HEK293 (cell line): ENCODE results near the gene PSAP.

Experiments used
- GLIS2 ChIP-seq: fragments of 450-650 bp; formaldehyde crosslinking; IDR thresholded peaks from 2 replicates; pipeline ENCODE4 v1.5.1; 2016; ENCODE audit warnings: missing biosample characterization, missing genetic modification characterization
- KLF8 ChIP-seq: fragments of 450-650 bp; formaldehyde crosslinking; IDR thresholded peaks from 2 replicates; pipeline ENCODE4 v1.5.1; 2016; ENCODE audit warnings: missing biosample characterization, missing genetic modification characterization
- MYNN ChIP-seq: fragments of 450-650 bp; formaldehyde crosslinking; IDR thresholded peaks from 2 replicates; pipeline ENCODE4 v1.5.1; 2016; ENCODE audit warnings: missing biosample characterization, missing genetic modification characterization, borderline replicate concordance
- OVOL3 ChIP-seq: fragments of 450-650 bp; formaldehyde crosslinking; IDR thresholded peaks from 2 replicates; pipeline ENCODE4 v1.5.1; 2016; ENCODE audit warnings: missing biosample characterization, missing genetic modification characterization
- RBAK ChIP-seq: fragments of 450-650 bp; formaldehyde crosslinking; IDR thresholded peaks from 2 replicates; pipeline ENCODE4 v1.5.1; 2016; ENCODE audit warnings: missing biosample characterization, missing genetic modification characterization
- ZBTB17 ChIP-seq: fragments of 450-650 bp; formaldehyde crosslinking; IDR thresholded peaks from 2 replicates; pipeline ENCODE4 v1.5.1; 2016; ENCODE audit warnings: missing biosample characterization, missing genetic modification characterization
- ZBTB7A ChIP-seq: fragments of 450-650 bp; formaldehyde crosslinking; IDR thresholded peaks from 2 replicates; pipeline ENCODE4 v1.5.1; 2016; ENCODE audit warnings: low read depth, missing biosample characterization, missing genetic modification characterization
- ZIC2 ChIP-seq: fragments of 450-650 bp; formaldehyde crosslinking; IDR thresholded peaks from 2 replicates; pipeline ENCODE4 v1.5.1; 2016; ENCODE audit warnings: missing biosample characterization, missing genetic modification characterization
- ZNF10 ChIP-seq: fragments of 450-650 bp; formaldehyde crosslinking; IDR thresholded peaks from 2 replicates; pipeline ENCODE4 v1.5.1; 2017; ENCODE audit warnings: missing biosample characterization, missing genetic modification characterization
- ZNF175 ChIP-seq: fragments of 450-650 bp; formaldehyde crosslinking; IDR thresholded peaks from 2 replicates; pipeline ENCODE4 v1.5.1; 2016; ENCODE audit warnings: missing biosample characterization, missing genetic modification characterization
- ZNF2 ChIP-seq: fragments of 450-650 bp; formaldehyde crosslinking; IDR thresholded peaks from 2 replicates; pipeline ENCODE4 v1.5.1; 2016; ENCODE audit warnings: missing biosample characterization, missing genetic modification characterization
- ZNF239 ChIP-seq: fragments of 450-650 bp; formaldehyde crosslinking; IDR thresholded peaks from 2 replicates; pipeline ENCODE4 v1.5.1; 2016; ENCODE audit warnings: missing biosample characterization, missing genetic modification characterization
- ZNF24 ChIP-seq: fragments of 450-650 bp; formaldehyde crosslinking; IDR thresholded peaks from 2 replicates; pipeline ENCODE4 v1.5.1; 2016; ENCODE audit warnings: missing biosample characterization, missing genetic modification characterization
- ZNF324 ChIP-seq: fragments of 450-650 bp; formaldehyde crosslinking; IDR thresholded peaks from 2 replicates; pipeline ENCODE4 v1.5.1; 2016; ENCODE audit warnings: missing biosample characterization, missing genetic modification characterization
- ZNF558 ChIP-seq: fragments of 450-650 bp; formaldehyde crosslinking; IDR thresholded peaks from 2 replicates; pipeline ENCODE4 v1.5.1; 2016; ENCODE audit warnings: missing biosample characterization, missing genetic modification characterization
- ZNF571 ChIP-seq: fragments of 450-650 bp; formaldehyde crosslinking; IDR thresholded peaks from 2 replicates; pipeline ENCODE4 v1.5.0; 2017; ENCODE audit warnings: missing biosample characterization, missing genetic modification characterization
- ZNF600 ChIP-seq: fragments of 450-650 bp; formaldehyde crosslinking; IDR thresholded peaks from 2 replicates; pipeline ENCODE4 v1.5.1; 2016; ENCODE audit warnings: missing biosample characterization, missing genetic modification characterization
- ZNF610 ChIP-seq: fragments of 450-650 bp; formaldehyde crosslinking; IDR thresholded peaks from 2 replicates; pipeline ENCODE4 v1.5.1; 2016; ENCODE audit warnings: missing biosample characterization, missing genetic modification characterization, borderline replicate concordance
- ZNF660 ChIP-seq: fragments of 450-650 bp; IDR thresholded peaks from 2 replicates; pipeline ENCODE4 v1.5.1; 2018; ENCODE audit warnings: missing biosample characterization, mild to moderate bottlenecking, missing genetic modification characterization
- ZXDB ChIP-seq: fragments of 450-650 bp; formaldehyde crosslinking; IDR thresholded peaks from 2 replicates; pipeline ENCODE4 v1.5.1; 2016; ENCODE audit warnings: missing biosample characterization, missing genetic modification characterization
- TF ChIP-seq, protein P1 (sequence below): fragments of 450-650 bp; formaldehyde crosslinking; IDR thresholded peaks from 2 replicates; pipeline ENCODE4 v1.5.1; 2016; ENCODE audit warnings: missing biosample characterization, missing genetic modification characterization, borderline replicate concordance
- TF ChIP-seq, protein P2 (sequence below): fragments of 450-650 bp; formaldehyde crosslinking; IDR thresholded peaks from 2 replicates; pipeline ENCODE4 v1.5.1; 2016; ENCODE audit warnings: missing biosample characterization, missing genetic modification characterization
- TF ChIP-seq, protein P3 (sequence below): fragments of 450-650 bp; formaldehyde crosslinking; IDR thresholded peaks from 2 replicates; pipeline ENCODE4 v1.5.1; 2016; ENCODE audit warnings: missing biosample characterization, missing genetic modification characterization
- TF ChIP-seq, protein P4 (sequence below): fragments of 450-650 bp; formaldehyde crosslinking; IDR thresholded peaks from 2 replicates; pipeline ENCODE4 v1.5.1; 2016; ENCODE audit warnings: missing biosample characterization, missing genetic modification characterization
- TF ChIP-seq, protein P5 (sequence below): fragments of 450-650 bp; formaldehyde crosslinking; IDR thresholded peaks from 2 replicates; pipeline ENCODE4 v1.5.1; 2016; ENCODE audit warnings: missing biosample characterization, missing genetic modification characterization
- TF ChIP-seq, protein P6 (sequence below): fragments of 450-650 bp; formaldehyde crosslinking; IDR thresholded peaks from 2 replicates; pipeline ENCODE4 v1.5.1; 2016; ENCODE audit warnings: missing biosample characterization, missing genetic modification characterization

The PSAP gene

DNA sequence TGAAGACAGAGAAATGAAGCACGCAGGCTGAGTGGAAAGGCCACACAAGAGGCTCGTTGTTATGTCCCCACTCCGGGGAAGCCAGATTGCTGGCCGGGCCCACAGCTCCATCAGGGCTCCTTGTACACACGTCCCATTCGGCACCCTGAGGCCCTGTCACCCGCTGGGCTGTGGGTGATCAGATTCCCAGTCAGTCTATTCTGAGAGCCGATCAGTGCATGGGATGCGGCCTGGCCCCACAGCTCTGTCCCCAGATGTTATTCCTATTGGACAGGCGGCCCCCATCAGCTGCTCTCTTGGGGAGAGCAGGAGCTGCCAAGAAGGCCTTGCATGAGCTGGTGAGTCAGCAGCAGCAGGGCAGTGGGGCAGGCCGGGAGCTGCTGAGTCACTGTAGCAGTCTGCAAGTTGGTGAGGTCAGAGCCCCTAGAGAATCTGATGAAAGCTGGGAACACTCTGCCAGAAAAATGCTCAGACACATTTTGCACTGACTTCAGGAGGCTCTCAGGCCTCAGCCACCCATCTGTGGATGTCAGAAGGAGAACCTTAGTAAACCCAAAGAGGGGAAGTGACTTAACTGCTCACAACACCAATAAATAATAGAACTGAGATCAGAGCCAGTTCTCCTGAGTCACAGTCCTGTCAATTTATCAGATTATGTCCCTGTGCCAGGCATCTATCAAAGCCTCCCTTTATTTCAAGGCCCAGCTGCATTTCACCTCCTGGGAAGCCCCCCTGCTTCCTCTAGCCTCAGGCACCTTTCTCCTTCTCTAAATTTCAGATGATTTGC lies 9.4 kb upstream of the PSAP start (continued):
- TF ChIP-seq, protein P1, sequence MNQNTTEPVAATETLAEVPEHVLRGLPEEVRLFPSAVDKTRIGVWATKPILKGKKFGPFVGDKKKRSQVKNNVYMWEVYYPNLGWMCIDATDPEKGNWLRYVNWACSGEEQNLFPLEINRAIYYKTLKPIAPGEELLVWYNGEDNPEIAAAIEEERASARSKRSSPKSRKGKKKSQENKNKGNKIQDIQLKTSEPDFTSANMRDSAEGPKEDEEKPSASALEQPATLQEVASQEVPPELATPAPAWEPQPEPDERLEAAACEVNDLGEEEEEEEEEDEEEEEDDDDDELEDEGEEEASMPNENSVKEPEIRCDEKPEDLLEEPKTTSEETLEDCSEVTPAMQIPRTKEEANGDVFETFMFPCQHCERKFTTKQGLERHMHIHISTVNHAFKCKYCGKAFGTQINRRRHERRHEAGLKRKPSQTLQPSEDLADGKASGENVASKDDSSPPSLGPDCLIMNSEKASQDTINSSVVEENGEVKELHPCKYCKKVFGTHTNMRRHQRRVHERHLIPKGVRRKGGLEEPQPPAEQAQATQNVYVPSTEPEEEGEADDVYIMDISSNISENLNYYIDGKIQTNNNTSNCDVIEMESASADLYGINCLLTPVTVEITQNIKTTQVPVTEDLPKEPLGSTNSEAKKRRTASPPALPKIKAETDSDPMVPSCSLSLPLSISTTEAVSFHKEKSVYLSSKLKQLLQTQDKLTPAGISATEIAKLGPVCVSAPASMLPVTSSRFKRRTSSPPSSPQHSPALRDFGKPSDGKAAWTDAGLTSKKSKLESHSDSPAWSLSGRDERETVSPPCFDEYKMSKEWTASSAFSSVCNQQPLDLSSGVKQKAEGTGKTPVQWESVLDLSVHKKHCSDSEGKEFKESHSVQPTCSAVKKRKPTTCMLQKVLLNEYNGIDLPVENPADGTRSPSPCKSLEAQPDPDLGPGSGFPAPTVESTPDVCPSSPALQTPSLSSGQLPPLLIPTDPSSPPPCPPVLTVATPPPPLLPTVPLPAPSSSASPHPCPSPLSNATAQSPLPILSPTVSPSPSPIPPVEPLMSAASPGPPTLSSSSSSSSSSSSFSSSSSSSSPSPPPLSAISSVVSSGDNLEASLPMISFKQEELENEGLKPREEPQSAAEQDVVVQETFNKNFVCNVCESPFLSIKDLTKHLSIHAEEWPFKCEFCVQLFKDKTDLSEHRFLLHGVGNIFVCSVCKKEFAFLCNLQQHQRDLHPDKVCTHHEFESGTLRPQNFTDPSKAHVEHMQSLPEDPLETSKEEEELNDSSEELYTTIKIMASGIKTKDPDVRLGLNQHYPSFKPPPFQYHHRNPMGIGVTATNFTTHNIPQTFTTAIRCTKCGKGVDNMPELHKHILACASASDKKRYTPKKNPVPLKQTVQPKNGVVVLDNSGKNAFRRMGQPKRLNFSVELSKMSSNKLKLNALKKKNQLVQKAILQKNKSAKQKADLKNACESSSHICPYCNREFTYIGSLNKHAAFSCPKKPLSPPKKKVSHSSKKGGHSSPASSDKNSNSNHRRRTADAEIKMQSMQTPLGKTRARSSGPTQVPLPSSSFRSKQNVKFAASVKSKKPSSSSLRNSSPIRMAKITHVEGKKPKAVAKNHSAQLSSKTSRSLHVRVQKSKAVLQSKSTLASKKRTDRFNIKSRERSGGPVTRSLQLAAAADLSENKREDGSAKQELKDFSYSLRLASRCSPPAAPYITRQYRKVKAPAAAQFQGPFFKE (tag by site-specific recombination), result no peak
- TF ChIP-seq ZNF610 (tag by site-specific recombination) (no peak), ZNF558 (peak; percentile 89), ZBTB7A (tag by site-specific recombination) (no peak), ZBTB17 (tag by site-specific recombination) (peak; percentile 97), ZNF10 (peak; percentile 67; the same call in 1 of the 2 replicates), ZNF2 (tag by site-specific recombination) (peak; percentile 75; the same call in 1 of the 2 replicates), ZNF600 (tag by site-specific recombination) (peak; percentile 98), ZNF24 (peak; percentile 95), GLIS2 (peak; percentile 91), ZNF175 (tag by site-specific recombination) (no peak), OVOL3 (no peak), ZNF660 (tag by site-specific recombination) (peak; percentile 96), ZNF571 (tag by site-specific recombination) (no peak), RBAK (peak; percentile 75; the same call in 1 of the 2 replicates), ZXDB (tag by site-specific recombination) (peak; percentile 81), ZNF324 (peak; percentile 93), KLF8 (peak; percentile 72), ZNF239 (tag by site-specific recombination) (no peak), ZIC2 (peak; percentile 90), MYNN (tag by site-specific recombination) (no peak)
- TF ChIP-seq, protein P2, sequence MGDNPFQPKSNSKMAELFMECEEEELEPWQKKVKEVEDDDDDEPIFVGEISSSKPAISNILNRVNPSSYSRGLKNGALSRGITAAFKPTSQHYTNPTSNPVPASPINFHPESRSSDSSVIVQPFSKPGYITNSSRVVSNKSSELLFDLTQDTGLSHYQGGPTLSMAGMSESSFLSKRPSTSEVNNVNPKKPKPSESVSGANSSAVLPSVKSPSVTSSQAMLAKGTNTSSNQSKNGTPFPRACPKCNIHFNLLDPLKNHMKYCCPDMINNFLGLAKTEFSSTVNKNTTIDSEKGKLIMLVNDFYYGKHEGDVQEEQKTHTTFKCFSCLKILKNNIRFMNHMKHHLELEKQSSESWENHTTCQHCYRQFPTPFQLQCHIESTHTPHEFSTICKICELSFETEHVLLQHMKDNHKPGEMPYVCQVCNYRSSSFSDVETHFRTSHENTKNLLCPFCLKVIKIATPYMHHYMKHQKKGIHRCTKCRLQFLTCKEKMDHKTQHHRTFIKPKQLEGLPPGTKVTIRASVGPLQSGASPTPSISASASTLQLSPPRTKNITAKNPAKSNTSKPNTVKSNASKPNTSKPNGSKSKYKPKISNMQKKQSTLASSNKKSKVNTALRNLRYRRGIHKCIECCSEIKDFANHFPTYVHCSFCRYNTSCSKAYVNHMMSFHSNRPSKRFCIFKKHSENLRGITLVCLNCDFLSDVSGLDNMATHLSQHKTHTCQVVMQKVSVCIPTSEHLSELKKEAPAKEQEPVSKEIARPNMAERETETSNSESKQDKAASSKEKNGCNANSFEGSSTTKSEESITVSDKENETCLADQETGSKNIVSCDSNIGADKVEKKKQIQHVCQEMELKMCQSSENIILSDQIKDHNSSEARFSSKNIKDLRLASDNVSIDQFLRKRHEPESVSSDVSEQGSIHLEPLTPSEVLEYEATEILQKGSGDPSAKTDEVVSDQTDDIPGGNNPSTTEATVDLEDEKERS (tag by site-specific recombination), result no peak
- TF ChIP-seq, protein P3, sequence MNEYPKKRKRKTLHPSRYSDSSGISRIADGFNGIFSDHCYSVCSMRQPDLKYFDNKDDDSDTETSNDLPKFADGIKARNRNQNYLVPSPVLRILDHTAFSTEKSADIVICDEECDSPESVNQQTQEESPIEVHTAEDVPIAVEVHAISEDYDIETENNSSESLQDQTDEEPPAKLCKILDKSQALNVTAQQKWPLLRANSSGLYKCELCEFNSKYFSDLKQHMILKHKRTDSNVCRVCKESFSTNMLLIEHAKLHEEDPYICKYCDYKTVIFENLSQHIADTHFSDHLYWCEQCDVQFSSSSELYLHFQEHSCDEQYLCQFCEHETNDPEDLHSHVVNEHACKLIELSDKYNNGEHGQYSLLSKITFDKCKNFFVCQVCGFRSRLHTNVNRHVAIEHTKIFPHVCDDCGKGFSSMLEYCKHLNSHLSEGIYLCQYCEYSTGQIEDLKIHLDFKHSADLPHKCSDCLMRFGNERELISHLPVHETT (tag by site-specific recombination), result peak; percentile 77; the same call in 1 of the 2 replicates
- TF ChIP-seq, protein P4, sequence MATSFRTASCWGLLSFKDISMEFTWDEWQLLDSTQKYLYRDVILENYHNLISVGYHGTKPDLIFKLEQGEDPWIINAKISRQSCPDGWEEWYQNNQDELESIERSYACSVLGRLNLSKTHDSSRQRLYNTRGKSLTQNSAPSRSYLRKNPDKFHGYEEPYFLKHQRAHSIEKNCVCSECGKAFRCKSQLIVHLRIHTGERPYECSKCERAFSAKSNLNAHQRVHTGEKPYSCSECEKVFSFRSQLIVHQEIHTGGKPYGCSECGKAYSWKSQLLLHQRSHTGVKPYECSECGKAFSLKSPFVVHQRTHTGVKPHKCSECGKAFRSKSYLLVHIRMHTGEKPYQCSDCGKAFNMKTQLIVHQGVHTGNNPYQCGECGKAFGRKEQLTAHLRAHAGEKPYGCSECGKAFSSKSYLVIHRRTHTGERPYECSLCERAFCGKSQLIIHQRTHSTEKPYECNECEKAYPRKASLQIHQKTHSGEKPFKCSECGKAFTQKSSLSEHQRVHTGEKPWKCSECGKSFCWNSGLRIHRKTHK (tag by site-specific recombination), result no peak
- TF ChIP-seq, protein P5, sequence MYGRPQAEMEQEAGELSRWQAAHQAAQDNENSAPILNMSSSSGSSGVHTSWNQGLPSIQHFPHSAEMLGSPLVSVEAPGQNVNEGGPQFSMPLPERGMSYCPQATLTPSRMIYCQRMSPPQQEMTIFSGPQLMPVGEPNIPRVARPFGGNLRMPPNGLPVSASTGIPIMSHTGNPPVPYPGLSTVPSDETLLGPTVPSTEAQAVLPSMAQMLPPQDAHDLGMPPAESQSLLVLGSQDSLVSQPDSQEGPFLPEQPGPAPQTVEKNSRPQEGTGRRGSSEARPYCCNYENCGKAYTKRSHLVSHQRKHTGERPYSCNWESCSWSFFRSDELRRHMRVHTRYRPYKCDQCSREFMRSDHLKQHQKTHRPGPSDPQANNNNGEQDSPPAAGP (tag by site-specific recombination), result peak; percentile 76
- TF ChIP-seq, protein P6, sequence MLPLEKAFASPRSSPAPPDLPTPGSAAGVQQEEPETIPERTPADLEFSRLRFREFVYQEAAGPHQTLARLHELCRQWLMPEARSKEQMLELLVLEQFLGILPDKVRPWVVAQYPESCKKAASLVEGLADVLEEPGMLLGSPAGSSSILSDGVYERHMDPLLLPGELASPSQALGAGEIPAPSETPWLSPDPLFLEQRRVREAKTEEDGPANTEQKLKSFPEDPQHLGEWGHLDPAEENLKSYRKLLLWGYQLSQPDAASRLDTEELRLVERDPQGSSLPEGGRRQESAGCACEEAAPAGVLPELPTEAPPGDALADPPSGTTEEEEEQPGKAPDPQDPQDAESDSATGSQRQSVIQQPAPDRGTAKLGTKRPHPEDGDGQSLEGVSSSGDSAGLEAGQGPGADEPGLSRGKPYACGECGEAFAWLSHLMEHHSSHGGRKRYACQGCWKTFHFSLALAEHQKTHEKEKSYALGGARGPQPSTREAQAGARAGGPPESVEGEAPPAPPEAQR (tag by site-specific recombination), result no peak
